AG09319 (cell line): ENCODE measurements around the gene RPTOR.

Experiments used
- DNase-seq: peaks from one replicate; pipeline ENCODE4 v3.0.0-alpha.2; 2010; ENCODE audit warnings: low read depth; ENCODE audit errors: extremely low read depth
- CTCF ChIP-seq: IDR thresholded peaks from 2 replicates; pipeline ENCODE4 v1.5.1; 2011; ENCODE audit warnings: low read depth, mild to moderate bottlenecking, inconsistent platforms, low read length, moderate library complexity

RPTOR gene

GRCh38 chr17:80979547-80980378 lies 435.1 kb downstream of the RPTOR start:
- no peak for DNase-seq
- no peak for TF ChIP-seq CTCF

- no peak for DNase-seq
- no peak for TF ChIP-seq CTCF
Observed at GRCh38 chr17:80980397-80981061, 435.9 kb downstream of the RPTOR start.

GRCh38 chr17:80981062-80981902 lies 436.6 kb downstream of the RPTOR start:
- DNase-seq = no peak
- TF ChIP-seq CTCF = peak; percentile 14

GRCh38 chr17:80981929-80982425 lies 437.3 kb downstream of the RPTOR start:
- TF ChIP-seq CTCF = no peak
- DNase-seq = no peak

- TF ChIP-seq CTCF = no peak
- no peak for DNase-seq
Observed at GRCh38 chr17:80982426-80982974, 437.9 kb downstream of the RPTOR start.

GRCh38 chr17:80983545-80983944 lies 438.9 kb downstream of the RPTOR start:
- DNase-seq = no peak
- no peak for TF ChIP-seq CTCF
